Uterus (tissue), 2 donors: Measurements from ENCODE around the gene PLAC8L1.

Experiments
- POLR2A ChIP-seq, 2 donors: fragments of 450-650 bp; IDR thresholded peaks; one replicate each; pipeline ENCODE4 v1.6.1; 2016; ENCODE audit warnings: antibody characterized with exemption in 2 of 2, mild to moderate bottlenecking in 1 of 2, moderate library complexity in 1 of 2
- TF ChIP-seq, protein P1 (sequence below), 4 experiments: fragments of 200-600 bp in 2 of 4; fragments of 450-650 bp in 2 of 4; sonication (generic) in 2 of 4; IDR thresholded peaks; one replicate each; pipeline ENCODE4 v1.5.1; 2016 to 2019; ENCODE audit warnings: antibody characterized with exemption in 4 of 4, mild to moderate bottlenecking in 2 of 4, moderate library complexity in 1 of 4

- TF ChIP-seq, protein P1, sequence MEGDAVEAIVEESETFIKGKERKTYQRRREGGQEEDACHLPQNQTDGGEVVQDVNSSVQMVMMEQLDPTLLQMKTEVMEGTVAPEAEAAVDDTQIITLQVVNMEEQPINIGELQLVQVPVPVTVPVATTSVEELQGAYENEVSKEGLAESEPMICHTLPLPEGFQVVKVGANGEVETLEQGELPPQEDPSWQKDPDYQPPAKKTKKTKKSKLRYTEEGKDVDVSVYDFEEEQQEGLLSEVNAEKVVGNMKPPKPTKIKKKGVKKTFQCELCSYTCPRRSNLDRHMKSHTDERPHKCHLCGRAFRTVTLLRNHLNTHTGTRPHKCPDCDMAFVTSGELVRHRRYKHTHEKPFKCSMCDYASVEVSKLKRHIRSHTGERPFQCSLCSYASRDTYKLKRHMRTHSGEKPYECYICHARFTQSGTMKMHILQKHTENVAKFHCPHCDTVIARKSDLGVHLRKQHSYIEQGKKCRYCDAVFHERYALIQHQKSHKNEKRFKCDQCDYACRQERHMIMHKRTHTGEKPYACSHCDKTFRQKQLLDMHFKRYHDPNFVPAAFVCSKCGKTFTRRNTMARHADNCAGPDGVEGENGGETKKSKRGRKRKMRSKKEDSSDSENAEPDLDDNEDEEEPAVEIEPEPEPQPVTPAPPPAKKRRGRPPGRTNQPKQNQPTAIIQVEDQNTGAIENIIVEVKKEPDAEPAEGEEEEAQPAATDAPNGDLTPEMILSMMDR (IDR thresholded peaks at IDR 0.05) = no peak
- no peak for TF ChIP-seq POLR2A (IDR thresholded peaks at IDR 0.05)
Observed at GRCh38 chr5:146091881-146092280, 13.5 kb downstream of the PLAC8L1 start.
